ENCODE measurements around the gene FBXL17. TPM values are rescaled to one million over a fixed set of nuclear protein-coding genes. Genes with fewer than 3 reads are reported as not detected.

The FBXL17 gene
- total RNA-seq, 4 donors from 2014 or later: 14.9 to 62.5 (median 20.6) TPM

DNA sequence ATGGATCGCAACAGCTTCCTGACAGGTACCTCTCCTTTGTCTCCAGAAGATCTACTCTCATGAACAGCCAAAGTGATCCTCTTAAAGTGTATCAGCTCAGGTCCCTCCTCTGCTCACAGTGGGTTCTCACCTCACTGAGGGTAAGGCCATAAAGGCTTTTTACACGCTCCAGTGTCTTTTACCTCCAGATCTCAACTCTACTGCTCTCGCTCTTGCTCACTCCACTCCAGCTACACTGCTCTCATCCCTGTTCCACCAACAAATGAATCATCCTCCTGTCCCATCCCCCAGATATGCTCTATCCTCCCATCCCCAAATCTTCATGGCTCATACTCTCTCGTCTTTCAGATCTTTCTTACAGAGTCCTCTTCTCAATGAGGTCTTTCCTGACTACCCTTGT, 462.5 kb downstream of the FBXL17 start:
- TF ChIP-seq POLR2AphosphoS5 (IDR thresholded peaks at IDR 0.05) (no peak), POLR2A (IDR thresholded peaks at IDR 0.05) (no peak), EP300 (IDR thresholded peaks at IDR 0.05) (no peak)
- TF ChIP-seq, protein P1, sequence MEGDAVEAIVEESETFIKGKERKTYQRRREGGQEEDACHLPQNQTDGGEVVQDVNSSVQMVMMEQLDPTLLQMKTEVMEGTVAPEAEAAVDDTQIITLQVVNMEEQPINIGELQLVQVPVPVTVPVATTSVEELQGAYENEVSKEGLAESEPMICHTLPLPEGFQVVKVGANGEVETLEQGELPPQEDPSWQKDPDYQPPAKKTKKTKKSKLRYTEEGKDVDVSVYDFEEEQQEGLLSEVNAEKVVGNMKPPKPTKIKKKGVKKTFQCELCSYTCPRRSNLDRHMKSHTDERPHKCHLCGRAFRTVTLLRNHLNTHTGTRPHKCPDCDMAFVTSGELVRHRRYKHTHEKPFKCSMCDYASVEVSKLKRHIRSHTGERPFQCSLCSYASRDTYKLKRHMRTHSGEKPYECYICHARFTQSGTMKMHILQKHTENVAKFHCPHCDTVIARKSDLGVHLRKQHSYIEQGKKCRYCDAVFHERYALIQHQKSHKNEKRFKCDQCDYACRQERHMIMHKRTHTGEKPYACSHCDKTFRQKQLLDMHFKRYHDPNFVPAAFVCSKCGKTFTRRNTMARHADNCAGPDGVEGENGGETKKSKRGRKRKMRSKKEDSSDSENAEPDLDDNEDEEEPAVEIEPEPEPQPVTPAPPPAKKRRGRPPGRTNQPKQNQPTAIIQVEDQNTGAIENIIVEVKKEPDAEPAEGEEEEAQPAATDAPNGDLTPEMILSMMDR (IDR thresholded peaks at IDR 0.05): no peak
- Histone ChIP-seq H3K27ac (no peak overlapping the region), H3K27me3 (no peaks in the 10 kb centered on the region), H3K36me3 (no peaks in the 10 kb centered on the region), H3K4me3 (no peak overlapping the region), H3K4me1 (peaks cover 6% of the 10 kb centered on the region), H3K9me3 (no peaks in the 10 kb centered on the region)
- 96% methylated on average over 4 of the region's 4 CpGs for WGBS
- no peak for DNase-seq (ENCODE audit: low spot score in 2 of 2)

DNA sequence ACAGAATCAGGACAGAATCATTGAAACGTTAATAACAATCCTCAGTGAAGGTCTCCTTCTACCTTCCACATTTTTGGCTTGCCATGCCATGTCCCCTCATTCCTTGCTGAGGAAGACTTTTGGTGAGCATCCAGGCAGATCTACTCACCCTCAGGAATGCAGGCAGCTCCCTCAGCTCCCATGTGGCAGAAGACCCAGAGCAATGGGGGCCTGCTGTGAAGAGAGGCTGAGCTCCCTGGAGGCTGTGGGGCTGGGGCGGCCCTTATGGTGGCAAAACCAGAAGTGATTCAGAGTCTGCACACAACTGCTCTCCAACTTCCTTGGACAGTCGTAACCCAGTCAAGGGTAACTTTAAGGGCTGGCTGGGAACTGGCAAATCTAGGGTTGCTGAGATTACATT, 463.9 kb downstream of the FBXL17 start:
- Histone ChIP-seq H3K27me3 (no peaks in the 10 kb centered on the region), H3K4me3 (no peak overlapping the region), H3K27ac (no peak overlapping the region), H3K36me3 (no peaks in the 10 kb centered on the region), H3K9me3 (no peaks in the 10 kb centered on the region), H3K4me1 (peaks cover 6% of the 10 kb centered on the region)
- 66% methylated on average over 3 of the region's 3 CpGs for WGBS
- TF ChIP-seq EP300 (IDR thresholded peaks at IDR 0.05) (no peak), POLR2A (IDR thresholded peaks at IDR 0.05) (no peak), POLR2AphosphoS5 (IDR thresholded peaks at IDR 0.05) (no peak)
- TF ChIP-seq, protein P1 (IDR thresholded peaks at IDR 0.05): no peak
- no peak for DNase-seq (ENCODE audit: low spot score in 2 of 2)

DNA sequence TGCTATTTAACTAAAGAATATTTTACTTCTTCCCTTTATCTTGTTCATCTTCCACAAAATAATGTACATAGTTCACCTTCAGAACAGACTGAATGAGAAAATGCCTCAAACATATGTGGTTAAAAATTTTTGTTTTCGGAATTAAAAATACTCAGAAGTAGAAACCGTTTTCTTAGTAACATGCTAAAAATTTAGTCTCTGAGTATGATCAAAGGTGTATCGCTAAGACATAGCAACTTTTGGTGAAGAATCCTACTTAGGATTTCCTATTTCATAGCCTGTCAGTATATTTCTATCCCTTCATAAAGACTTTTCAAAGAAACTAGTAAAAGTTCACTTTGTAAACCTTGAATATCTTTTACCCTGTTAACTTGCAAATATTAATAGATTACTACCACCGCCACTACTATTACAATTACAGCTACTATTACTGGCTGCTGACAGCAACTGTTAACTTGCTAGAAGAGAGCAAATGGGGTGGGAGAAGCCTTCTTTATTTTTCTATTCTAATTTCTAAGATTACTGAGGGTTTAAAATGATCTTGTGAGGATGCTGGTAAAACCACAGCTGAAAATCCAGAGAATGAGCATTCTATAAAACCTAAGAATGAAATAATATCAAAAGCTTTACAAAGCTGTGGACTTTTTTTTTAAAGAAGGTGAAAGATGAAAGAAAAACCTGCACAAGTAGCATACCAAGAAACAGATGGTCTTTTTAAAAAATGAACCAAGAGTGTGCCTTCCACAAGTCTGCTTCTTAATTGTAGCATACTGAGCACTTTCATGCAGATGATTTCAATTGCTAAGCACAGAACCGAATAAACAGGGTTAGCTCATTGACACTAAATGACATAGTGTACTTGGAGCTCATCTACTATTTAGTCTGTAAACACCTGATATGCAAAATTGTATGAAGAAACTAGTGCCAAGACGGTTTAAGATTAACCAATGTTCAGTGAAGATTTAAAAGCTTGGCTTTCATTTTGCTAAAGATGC, 464.9 kb downstream of the FBXL17 start:
- no peaks in the 10 kb centered on the region for H3K9me3 ChIP-seq
- TF ChIP-seq, protein P1 (IDR thresholded peaks at IDR 0.05): no peak
- TF ChIP-seq EP300 (IDR thresholded peaks at IDR 0.05): no peak
- TF ChIP-seq POLR2A (IDR thresholded peaks at IDR 0.05): no peak
- no peak overlapping the region for H3K4me3 ChIP-seq
- peaks cover 6% of the 10 kb centered on the region for H3K4me1 ChIP-seq
- no peak for DNase-seq (ENCODE audit: low spot score in 2 of 2)
- H3K27ac ChIP-seq: no peak overlapping the region
- no peaks in the 10 kb centered on the region for H3K36me3 ChIP-seq
- 79% methylated on average over 6 of the region's 6 CpGs for WGBS
- H3K27me3 ChIP-seq: no peaks in the 10 kb centered on the region

DNA sequence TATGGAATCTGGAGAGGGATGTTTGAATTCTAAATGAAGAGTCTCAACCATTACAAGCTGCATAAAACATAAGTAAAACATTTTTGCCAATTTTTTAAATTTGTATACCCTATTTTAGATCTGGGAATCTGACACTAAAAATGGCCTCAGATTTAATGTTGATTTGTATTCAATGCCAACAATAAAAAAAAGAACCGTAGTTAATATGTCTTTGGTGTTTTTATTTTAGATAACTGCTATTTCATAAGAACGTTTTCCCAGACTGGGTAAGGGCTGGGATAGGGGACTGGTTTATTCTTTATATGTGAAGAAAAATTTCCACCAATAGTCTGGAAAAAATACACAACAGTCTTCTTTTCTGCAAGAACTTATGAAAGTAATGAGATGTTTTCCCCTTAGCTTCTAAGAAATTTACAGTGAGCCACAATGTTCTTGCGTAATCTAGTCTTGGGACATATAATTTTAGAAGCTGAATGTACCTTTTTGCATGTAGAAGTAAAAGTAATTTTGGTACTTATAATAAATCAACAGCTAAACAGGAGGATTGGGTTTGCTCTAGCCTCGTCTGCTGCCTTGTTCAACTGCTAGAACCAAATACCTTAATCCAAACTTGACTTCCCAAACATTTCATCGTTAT, 466.6 kb downstream of the FBXL17 start:
- no peak overlapping the region for H3K4me3 ChIP-seq
- no peaks in the 10 kb centered on the region for H3K9me3 ChIP-seq
- H3K27me3 ChIP-seq: no peaks in the 10 kb centered on the region
- no peak for DNase-seq (ENCODE audit: low spot score in 2 of 2)
- WGBS: 81% methylated on average over 5 of the region's 5 CpGs
- no peak overlapping the region for H3K27ac ChIP-seq
- H3K36me3 ChIP-seq: no peaks in the 10 kb centered on the region
- H3K4me1 ChIP-seq: peaks cover 6% of the 10 kb centered on the region
- TF ChIP-seq POLR2AphosphoS5 (IDR thresholded peaks at IDR 0.05) (no peak), EP300 (IDR thresholded peaks at IDR 0.05) (no peak), POLR2A (IDR thresholded peaks at IDR 0.05) (no peak)
- TF ChIP-seq, protein P1 (IDR thresholded peaks at IDR 0.05): no peak

DNA sequence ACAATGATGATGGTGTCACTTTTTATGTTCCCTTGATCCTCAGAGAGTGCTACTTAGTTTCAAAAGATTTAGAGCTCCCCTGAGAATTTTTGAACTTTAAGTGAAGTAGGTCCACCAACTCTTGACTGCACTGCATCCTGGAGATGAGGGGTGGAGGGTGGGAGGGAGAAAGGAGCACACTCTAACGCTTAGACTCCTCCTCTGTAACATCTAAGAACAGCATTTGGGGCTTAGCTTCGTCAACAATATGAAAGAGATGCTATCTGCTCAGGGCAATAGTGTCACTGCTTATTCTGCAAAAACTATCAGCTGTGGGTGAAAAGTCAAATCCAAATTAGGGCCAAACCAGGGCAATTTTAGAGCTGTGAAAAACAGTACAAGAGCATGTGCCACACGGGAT, 468.4 kb downstream of the FBXL17 start:
- Histone ChIP-seq H3K36me3 (no peaks in the 10 kb centered on the region), H3K27me3 (no peaks in the 10 kb centered on the region), H3K27ac (no peak overlapping the region), H3K4me3 (no peak overlapping the region), H3K4me1 (peaks cover 6% of the 10 kb centered on the region), H3K9me3 (no peaks in the 10 kb centered on the region)
- no peak for DNase-seq (ENCODE audit: low spot score in 2 of 2)
- no peak for TF ChIP-seq EP300 (IDR thresholded peaks at IDR 0.05)
- 83% methylated on average over 3 of the region's 3 CpGs for WGBS
